C4-2B (cell line): ENCODE data around the gene FANCG.

Source experiments
- H3K27ac ChIP-seq: fragments of 450-650 bp; 2 replicates; pipeline ENCODE4 v1.5.1; 2017
- CTCF ChIP-seq: fragments of 450-650 bp; conservative IDR thresholded peaks from 2 replicates; pipeline ENCODE4 v1.5.1; 2017; ENCODE audit warnings: mild to moderate bottlenecking
- ZFX ChIP-seq: fragments of 450-650 bp; IDR thresholded peaks from 2 replicates; pipeline ENCODE4 v1.6.1; 2017

FANCG gene

DNA sequence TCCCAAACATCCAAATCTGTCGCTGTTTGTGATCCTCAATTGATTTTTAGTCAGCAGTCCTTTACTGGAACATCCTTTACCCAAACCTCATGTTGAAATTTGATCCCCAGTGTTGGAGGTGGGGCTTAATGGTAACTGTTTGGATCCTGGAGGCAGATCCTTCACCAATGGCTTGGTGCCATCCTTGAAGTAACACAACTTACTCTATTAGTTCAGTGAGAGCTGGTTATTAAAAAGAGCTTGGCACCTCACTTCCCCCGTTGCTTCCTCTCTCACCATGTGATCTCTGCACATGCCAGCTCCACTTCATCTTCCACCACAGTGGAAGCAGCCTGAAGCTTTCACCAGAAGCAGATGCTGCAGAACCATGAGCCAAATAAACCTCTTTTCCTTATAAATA lies 49.9 kb downstream of the FANCG start:
- TF ChIP-seq CTCF (no peak), ZFX (no peak)
- peak overlapping the region; percentile 27; the same call in 1 of the 2 replicates for H3K27ac ChIP-seq

DNA sequence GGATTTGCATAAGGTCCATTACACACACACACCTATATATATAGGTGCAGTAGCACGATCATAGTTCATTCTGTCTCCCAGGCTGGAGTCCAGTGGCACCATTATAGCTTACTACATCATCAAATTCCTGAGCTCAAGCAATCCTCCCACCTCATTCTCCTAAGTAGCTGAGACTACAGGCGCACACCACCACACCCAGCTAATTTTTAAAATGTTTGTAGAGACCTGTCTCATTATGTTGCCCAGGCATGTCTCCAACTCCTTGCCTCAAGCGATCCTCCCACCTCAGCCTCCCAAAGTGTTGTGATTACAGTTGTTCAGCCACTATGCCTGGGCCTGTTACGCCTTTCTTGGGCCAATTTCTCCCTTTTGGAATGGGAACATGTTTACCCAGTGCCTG lies 50.5 kb downstream of the FANCG start:
- H3K27ac ChIP-seq: peak overlapping the region; percentile 27
- TF ChIP-seq ZFX (no peak), CTCF (no peak)

GRCh38 chr9:35028341-35028740 lies 51.4 kb downstream of the FANCG start:
- no peak for TF ChIP-seq ZFX
- TF ChIP-seq CTCF: no peak
- H3K27ac ChIP-seq: peak overlapping the region; percentile 27

DNA sequence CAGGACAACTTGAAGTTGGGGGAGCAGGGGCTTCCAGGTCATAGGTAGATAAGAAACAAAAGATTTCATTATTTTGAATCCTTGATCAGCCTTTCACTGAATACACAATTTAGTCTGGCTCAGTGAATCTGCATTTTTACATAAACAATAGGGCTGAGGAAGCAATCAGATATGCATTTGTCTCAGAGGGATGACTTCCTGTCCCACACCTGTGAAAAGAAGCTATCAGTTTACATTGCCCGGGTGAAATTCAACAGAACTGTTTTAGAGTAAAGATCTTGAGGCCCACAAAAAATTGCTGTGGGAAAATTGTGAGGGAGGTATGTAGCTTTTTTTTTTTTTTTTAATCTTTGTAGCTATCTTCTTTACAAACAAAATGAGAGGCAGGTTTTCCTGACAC lies 51.9 kb downstream of the FANCG start:
- TF ChIP-seq CTCF (no peak), ZFX (no peak)
- H3K27ac ChIP-seq: no peak overlapping the region

DNA sequence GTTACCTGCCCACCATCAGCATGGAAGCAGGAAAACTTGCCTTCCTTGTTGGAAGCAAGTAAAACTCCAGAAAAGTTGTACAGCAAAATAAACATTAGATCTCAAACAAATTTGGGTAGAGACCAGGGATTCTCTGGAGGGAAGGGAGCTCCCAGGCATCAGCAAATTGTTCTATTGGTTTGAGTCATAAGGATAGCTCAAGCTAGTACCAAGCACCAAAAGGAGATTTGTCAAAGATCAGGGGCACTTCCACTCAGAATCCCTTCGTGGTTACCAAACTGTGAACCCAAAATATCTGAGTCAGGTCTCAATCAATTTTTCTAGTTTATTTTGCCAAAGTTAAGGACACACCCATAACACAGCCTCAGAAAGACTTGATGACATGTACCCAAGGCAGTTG lies 52.4 kb downstream of the FANCG start:
- H3K27ac ChIP-seq: no peak overlapping the region
- no peak for TF ChIP-seq ZFX
- no peak for TF ChIP-seq CTCF

GRCh38 chr9:35026671-35027070 lies 53.1 kb downstream of the FANCG start:
- no peak overlapping the region for H3K27ac ChIP-seq
- TF ChIP-seq ZFX (no peak), CTCF (no peak)
